HFFc6 (cell line): ENCODE measurements around the gene VPS4A. TPM values are rescaled to one million over a fixed set of nuclear protein-coding genes. Genes with fewer than 3 reads are reported as not detected.

Experiments used
- DNase-seq: peaks from one replicate; pipeline ENCODE4 v3.0.0-alpha.2; 2018
- H3K27ac Mint-ChIP-seq: 2 replicates; pipeline ENCODE4 v1.8.0; 2020; ENCODE audit warnings: mild to moderate bottlenecking, mixed read lengths
- H3K27me3 Mint-ChIP-seq: 2 replicates; pipeline ENCODE4 v1.8.0; 2021; ENCODE audit warnings: mild to moderate bottlenecking, moderate library complexity, mixed read lengths; ENCODE audit not compliant: insufficient read depth
- H3K36me3 Mint-ChIP-seq: 2 replicates; pipeline ENCODE4 v1.8.0; 2021; ENCODE audit warnings: low read depth, mixed read lengths
- H3K4me1 Mint-ChIP-seq: 2 replicates; pipeline ENCODE4 v1.8.0; 2020; ENCODE audit warnings: low read depth, mixed read lengths
- H3K4me3 Mint-ChIP-seq: 2 replicates; pipeline ENCODE4 v1.8.0; 2020; ENCODE audit warnings: mild to moderate bottlenecking, moderate library complexity, mixed read lengths
- H3K9me3 Mint-ChIP-seq: 2 replicates; pipeline ENCODE4 v1.8.0; 2020; ENCODE audit warnings: mild to moderate bottlenecking, mixed read lengths
- total RNA-seq, 6 experiments: library from RNA; stranded (reverse); fragmentation: NEBNext Ultra II Directional; extraction: Animal tissue kit (Norgen Biotek cat#: 25700); gene quantifications; 2 replicates in 1 of 6; 3 replicates in 5 of 6; pipeline ENCODE4 v1.2.3, GENCODE V29; 2021
- TF ChIP-seq, protein P1 (sequence below): fragments of 200-600 bp; sonication (generic); IDR thresholded peaks from 2 replicates; pipeline ENCODE4 v1.5.0; 2021; ENCODE audit warnings: antibody characterized with exemption, mild to moderate bottlenecking

The VPS4A gene
- total RNA-seq, 6 experiments from 2014 or later, result 33.2 to 39.8 (median 36.7) TPM

DNA sequence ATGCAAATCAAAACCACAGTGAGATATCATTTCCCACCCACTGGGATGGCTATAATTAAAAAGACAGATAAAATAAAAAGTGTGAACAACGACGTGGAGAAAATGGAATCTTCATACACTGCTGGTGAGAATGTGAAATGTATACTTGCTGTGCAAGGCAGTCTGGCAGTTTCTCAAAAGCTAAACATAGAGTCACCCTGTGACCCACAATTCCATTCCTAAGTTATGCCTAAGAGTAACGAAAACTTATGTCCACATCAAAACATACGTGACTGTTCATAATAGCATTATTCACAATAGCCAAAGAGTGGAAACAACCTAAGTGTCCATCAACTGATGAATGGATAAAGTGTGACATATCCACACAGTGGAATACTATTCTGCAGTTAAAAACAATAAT is 38.1 kb upstream of the VPS4A start:
- peak; percentile 72 for DNase-seq
- peak overlapping the region; percentile 33 for H3K4me3 Mint-ChIP-seq
- TF ChIP-seq, protein P1, sequence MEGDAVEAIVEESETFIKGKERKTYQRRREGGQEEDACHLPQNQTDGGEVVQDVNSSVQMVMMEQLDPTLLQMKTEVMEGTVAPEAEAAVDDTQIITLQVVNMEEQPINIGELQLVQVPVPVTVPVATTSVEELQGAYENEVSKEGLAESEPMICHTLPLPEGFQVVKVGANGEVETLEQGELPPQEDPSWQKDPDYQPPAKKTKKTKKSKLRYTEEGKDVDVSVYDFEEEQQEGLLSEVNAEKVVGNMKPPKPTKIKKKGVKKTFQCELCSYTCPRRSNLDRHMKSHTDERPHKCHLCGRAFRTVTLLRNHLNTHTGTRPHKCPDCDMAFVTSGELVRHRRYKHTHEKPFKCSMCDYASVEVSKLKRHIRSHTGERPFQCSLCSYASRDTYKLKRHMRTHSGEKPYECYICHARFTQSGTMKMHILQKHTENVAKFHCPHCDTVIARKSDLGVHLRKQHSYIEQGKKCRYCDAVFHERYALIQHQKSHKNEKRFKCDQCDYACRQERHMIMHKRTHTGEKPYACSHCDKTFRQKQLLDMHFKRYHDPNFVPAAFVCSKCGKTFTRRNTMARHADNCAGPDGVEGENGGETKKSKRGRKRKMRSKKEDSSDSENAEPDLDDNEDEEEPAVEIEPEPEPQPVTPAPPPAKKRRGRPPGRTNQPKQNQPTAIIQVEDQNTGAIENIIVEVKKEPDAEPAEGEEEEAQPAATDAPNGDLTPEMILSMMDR, result peak; percentile 13; the same call in 1 of the 2 replicates
- peaks cover 62% of the 10 kb centered on the region for H3K4me1 Mint-ChIP-seq
- no peaks in the 10 kb centered on the region; the same call in 1 of the 2 replicates for H3K27me3 Mint-ChIP-seq
- peaks cover 21% of the 10 kb centered on the region for H3K36me3 Mint-ChIP-seq
- peaks cover 3% of the 10 kb centered on the region; the same call in 1 of the 2 replicates for H3K9me3 Mint-ChIP-seq
- peak overlapping the region; percentile 79 for H3K27ac Mint-ChIP-seq

DNA sequence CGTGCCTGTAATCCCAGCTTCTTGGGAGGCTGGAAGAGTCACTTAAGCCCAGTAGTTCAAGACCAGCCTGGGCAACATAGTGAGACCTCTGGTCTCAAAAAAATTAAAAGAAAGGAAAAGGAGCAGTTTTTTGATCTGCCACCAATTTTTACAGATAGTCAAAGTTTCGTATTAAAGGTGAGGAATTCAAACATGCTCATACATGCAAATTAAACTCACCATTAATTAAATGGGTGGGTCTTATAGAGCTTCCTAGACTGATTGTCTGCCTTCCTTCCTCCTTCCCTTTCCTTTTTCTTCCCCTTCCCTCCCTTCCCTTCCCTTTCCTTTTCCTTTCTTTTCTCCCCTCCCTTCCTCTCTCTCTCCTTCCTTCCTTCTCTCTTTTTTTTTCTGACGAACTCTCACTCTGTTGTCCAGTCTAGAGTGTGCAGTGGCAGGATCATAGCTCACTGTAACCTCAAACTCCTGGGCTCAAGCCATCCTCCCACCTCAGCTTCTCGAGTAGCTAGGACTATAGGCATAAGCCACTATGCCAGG is 36.4 kb upstream of the VPS4A start:
- TF ChIP-seq, protein P1, result no peak
- no peak for DNase-seq
- Mint-ChIP-seq H3K27me3 (no peaks in the 10 kb centered on the region; the same call in 1 of the 2 replicates), H3K27ac (peak overlapping the region; percentile 86), H3K4me1 (peaks cover 71% of the 10 kb centered on the region), H3K4me3 (no peak overlapping the region; the same call in 1 of the 2 replicates), H3K36me3 (peaks cover 30% of the 10 kb centered on the region), H3K9me3 (peaks cover 3% of the 10 kb centered on the region; the same call in 1 of the 2 replicates)

- Mint-ChIP-seq H3K27me3 (no peaks in the 10 kb centered on the region; the same call in 1 of the 2 replicates), H3K27ac (peak overlapping the region; percentile 86), H3K4me1 (peaks cover 60% of the 10 kb centered on the region), H3K4me3 (peak overlapping the region; percentile 69), H3K36me3 (peaks cover 21% of the 10 kb centered on the region), H3K9me3 (peaks cover 3% of the 10 kb centered on the region; the same call in 1 of the 2 replicates)
- TF ChIP-seq, protein P1, result no peak
- peak; percentile 93 for DNase-seq
Measured at GRCh38 chr16:69276148-69277115, 34.7 kb upstream of the VPS4A start.

GRCh38 chr16:69277413-69277812 is 33.7 kb upstream of the VPS4A start:
- no peak for DNase-seq
- Mint-ChIP-seq H3K27ac (no peak overlapping the region), H3K36me3 (peaks cover 14% of the 10 kb centered on the region), H3K27me3 (no peaks in the 10 kb centered on the region; the same call in 1 of the 2 replicates), H3K9me3 (peaks cover 3% of the 10 kb centered on the region; the same call in 1 of the 2 replicates), H3K4me1 (peaks cover 53% of the 10 kb centered on the region), H3K4me3 (no peak overlapping the region; the same call in 1 of the 2 replicates)
- TF ChIP-seq, protein P1, result no peak

DNA sequence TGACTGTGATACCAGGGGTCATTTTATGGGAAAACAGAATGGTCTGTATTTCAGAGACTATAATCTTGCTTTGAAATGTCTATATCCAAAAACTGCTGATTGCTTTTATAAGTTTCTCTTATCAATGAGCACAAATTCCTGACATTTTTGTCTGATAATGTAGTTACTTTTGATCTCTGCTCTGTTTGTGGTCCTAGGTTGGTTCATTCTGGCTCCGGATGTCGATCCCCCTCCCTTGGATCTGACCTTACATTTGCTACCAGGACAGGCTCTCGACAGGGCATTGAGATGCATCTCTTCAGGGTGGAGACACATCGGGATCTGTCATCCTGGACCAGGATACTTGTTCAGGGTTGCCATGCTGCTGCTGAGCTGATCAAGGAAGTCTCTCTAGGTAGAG is 27.3 kb upstream of the VPS4A start:
- no peak overlapping the region for H3K27ac Mint-ChIP-seq
- no peak for DNase-seq
- TF ChIP-seq, protein P1, result no peak
- H3K27me3 Mint-ChIP-seq, result no peaks in the 10 kb centered on the region
- H3K9me3 Mint-ChIP-seq, result no peaks in the 10 kb centered on the region
- peaks cover 4% of the 10 kb centered on the region; the same call in 1 of the 2 replicates for H3K36me3 Mint-ChIP-seq
- peaks cover 27% of the 10 kb centered on the region for H3K4me1 Mint-ChIP-seq
- H3K4me3 Mint-ChIP-seq, result no peak overlapping the region
